ENCODE results near the gene ARHGAP42.
A peak's percentile ranks its signal among the peaks of the same experiment; 100 is the strongest.

ARHGAP42 gene

DNA sequence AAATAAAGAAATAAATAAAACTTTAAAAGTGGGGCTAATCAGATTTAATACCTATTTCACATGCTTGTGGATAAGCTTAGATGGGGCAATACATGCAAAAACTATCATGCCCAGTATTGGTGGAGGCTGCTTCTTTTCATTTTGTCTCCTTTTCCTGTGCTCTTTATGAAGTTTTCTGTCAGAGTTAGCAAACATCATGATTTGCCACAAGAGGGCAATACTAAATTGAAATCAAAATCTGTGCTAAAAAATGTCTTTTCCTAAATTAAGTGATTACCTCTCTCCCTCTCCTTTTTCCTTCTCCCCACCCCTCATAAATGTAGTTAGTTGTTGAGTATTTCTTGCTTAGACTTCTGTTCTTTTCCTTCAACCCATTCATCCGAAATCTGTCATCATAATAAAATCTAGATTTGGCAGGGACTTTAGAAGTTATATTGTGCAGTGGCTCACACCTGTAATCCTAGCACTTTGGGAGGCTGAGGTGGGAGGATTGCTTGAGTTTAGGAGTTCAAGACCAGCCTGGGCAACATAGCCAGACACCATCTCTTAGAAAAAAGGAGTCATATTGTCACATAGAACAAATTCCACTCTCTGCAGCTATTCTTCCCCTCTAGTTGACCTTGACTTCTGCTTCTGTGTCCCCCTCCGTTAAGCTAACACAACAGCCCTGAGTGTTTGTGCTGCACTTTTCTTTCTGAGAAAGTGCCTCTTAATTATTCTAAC lies 4.7 kb upstream of the ARHGAP42 start:
- no peak for DNase-seq

DNA sequence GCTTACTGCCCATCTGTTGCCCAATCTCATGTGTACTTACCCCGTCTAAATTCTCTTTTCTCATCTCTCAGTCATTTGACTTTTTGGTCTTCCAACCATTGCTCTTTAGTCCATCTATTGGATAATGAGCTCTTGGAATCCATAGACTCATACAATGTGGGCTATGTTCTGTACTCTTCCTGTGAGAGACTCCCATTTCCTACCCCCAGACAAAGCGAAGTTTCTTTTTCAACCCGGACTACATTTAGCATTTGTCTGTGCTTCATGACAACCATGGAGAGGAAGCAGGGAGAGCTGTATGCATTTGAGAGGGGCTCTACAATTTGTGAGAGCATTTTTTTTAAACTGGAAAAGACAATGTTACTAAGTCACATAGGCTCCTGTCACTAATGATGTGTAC lies 4.0 kb upstream of the ARHGAP42 start:
- DNase-seq = no peak

DNA sequence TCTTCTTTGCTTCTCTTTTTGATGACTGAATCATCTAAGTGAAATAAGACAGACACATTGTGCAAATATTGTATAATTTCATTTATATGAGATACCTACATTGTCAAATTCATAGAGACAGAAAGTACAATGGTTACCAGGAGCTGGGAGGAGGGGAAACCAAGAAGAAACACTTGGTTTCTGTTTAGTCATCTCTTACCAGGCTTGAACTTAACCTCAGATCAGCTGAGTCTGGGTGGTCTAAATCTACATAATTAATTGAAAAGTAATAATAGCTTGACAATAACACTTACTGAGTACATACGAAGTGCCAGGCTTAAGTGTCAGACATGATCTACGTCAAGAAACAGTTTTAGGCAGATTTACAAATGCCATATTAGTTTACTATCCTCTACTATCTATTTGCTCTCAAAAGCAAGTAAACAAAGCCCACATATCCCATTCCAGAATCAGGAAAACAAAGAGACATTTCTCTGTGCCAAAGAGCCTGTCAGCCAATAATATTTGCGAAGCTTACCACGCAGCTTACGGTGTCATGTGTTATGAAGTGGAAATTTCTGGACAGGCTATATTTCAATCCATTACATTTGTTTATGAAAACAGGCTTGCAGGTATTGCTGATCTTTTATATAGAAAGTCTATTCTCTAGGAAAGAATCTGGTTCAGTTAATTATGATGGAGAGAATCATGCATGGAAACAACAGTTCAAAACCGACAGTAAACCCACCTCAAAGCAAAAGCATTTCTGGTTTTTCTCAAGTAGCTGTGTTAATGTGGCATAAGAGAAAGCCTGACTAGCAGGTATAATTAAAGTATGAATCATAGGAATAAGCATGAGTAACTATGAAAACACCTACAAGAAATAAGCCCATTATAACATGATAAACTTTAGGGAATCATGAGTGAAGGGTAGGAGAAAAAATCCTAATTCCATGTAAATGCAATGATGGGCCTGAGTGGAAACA lies 2.7 kb upstream of the ARHGAP42 start:
- no peak for DNase-seq

DNA sequence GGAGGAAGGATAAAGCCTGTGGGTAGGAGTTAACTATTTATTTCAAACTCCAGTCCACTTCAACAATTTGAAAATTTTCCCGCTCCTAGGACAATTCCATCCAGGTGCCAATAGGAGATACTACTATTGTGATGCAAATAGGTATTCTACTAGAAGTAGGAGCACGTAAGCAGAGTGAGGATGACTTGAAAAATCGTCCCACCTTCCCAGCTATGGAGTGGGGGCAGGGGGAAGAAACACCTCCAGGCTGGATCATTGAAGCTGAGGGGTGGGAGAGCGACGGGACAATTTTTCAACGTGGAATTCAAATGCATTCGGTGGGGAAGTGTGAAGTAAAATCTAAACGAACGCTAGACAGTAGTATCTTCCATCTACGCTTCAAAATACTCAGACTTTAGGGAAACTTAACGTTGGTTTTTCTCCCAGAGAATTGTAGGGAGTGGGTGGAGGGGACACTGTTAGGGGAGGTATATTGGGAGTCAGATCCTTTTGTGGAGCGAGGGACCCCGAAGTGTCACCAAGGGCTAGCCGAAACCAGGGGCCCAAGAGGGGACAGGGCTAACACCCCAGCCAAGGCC lies 523 bp upstream of the ARHGAP42 start:
- DNase-seq = no peak

DNA sequence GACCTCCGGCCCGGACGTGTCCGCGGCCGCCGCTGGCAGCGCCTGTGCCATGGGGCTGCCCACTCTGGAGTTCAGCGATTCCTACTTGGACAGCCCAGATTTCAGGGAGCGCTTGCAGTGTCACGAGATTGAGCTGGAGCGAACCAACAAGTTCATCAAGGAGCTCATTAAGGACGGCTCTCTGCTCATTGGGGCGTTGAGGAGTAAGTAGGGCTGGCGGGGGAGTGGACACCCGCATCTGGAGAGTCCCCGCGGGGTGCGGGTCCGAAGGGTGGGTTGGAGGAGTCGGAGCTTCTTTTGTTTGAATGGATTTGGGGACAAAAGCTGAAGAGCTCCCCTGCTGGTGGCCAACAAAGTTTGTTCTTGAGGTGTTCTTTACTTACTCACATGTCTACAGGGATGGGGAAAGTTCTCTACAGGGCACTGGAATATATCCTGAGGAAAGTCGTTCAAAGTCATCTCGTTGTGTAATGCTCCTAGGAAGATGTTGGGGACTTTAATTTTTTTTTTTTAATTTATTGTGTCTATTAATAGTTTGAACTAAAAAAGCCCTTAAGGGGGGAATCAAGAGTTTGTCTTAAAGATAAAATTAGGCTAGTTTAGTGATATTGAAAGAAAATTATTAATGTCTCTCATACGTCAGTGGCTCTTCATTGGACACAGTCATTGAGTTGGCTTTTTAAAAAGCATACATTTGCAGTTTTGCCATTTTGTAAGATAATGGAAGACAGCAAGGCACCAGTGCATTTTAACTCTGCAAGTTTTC lies 725 bp downstream of the ARHGAP42 start:
- no peak for DNase-seq

DNA sequence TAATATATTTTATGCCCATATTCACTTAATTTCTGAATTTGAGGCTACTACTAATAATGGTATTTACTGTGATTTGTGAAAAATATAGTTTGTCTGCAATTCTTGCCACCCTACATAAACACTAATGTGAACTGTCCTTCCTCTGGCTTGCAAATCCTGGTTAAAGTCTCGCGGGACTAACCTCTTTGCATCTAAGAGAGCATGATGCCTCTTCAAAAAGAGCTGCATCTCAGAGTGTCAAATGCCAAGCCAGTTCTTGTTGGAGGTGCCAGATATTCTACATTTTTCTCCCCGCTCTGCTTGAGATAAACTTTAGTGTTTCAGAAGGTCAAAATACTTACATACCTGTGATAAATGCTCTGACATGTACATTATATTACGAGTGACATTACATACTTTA lies 2.1 kb downstream of the ARHGAP42 start:
- DNase-seq = no peak

DNA sequence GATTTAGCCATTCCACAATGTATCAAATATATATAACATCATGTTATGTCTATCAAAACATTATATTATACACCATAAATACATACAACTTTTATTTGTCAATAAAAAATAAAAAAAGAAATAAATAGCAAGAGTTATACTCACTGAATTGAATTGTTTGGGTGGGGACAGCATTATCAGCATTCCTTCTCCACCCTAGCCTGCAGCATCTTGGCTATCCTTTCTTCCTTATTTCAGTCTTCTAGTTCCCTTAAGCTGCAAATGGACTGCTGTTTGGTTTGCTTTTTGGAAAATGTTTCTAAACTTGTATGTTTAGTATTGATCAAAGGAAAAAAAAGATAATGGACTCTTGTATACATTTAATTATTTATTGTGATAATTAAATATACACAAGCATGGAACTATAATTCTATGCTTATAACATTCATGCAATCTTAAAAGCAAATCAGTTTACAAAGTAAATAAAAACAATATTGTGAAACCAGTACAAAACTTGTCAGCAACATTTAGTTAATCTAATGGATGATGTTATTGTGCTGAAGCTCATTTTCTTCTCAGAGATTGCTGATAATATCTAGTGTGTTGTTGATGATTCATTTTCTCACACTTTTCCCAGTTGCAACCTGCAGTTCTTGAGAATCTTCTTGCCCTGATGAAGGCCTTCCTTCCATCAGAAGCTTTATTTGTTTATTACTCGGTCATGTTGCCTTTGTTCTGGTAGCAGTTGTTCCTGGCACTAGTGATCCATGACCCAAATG lies 5.0 kb downstream of the ARHGAP42 start:
- no peak for DNase-seq

DNA sequence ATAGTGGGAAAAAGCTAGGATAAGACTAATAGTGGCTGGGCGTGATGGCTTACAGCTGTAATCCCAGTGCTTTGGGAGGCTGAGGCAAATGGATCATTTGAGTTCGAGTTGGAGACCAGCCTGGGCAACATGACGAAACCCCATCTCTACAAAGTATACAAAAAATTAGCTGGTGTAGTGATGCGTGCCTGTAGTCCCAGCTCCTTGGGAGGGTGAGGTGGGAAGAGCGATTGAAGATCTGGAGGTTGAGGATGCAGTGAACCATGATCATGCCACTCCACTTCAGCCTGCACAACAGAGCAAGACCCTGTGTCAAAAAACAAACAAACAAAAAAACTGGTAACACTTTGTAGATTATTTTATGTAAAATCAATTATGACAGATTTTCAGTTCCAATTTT lies 8.8 kb downstream of the ARHGAP42 start:
- no peak for DNase-seq

DNA sequence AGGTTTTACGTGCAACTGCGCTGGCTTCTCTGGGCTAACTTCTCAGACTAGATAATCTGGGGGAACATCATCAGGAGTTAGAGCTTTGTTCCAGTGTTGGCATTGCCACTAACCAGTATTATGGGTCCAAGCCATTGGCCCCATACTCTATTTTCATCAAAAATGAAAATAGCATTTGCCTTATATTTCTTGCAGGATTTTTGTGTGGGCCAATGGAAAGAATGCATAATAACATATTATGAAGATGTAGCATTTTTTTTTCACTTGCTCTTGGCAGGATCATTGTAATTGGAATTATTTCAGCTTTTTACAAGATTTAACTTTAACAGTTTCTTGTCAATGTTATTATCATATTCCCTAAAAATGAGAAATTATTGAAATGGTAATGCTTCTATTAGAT lies 16.1 kb downstream of the ARHGAP42 start:
- DNase-seq = no peak

DNA sequence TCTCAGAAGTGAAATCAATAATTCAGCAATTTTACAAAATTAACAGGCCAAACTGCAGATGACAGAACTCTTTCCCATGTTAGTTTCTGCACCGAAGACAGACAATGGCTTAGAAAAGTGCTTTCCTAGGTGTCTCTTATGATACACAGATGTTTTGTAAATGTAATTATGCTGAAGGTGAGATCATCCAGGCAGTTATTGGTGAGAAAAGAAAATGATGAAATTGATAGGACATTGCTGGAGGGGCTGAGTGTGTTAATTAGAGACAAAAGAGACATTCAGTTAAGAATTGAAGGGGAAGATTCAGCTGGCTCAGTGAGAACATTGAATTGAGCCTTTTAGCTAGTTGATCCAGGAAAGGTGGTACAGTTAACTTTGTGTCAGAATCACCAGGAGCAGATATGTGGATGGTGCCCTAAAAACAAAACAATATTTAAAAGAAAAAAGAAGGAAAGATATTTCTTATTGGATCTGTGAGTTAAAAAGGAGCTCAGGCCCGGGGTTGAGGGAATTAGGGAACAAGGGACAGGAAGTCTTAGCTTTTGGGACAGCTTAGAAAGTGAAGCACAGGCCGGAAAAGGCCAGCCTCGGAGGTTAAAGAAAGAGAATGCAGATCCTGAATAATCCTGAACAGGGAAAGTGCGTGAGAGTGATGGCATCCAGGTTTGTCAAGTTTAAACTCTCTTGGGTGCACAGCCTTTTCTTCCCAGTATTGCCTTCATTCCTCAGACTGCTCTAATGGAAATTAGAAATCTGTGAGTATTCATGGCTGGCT lies 16.9 kb downstream of the ARHGAP42 start:
- DNase-seq = no peak

DNA sequence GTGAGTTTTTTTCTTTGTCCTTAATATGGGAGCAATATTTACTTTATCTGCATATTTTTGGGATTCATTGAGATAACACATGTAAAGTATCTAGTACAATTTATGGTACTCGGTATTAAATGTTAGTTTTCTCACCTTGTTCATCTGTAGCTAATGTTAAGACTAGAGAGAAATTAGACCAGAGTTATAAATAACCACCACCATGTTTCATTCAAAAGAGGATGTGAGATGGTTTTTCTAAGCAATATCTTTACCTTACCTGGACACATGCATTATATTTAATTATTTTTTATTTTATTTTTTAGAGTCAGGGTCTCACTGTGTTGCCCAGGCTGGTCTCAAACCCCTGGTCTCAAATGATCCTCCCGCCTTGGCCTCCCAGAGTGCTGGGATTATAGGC lies 18.4 kb downstream of the ARHGAP42 start:
- DNase-seq = no peak

DNA sequence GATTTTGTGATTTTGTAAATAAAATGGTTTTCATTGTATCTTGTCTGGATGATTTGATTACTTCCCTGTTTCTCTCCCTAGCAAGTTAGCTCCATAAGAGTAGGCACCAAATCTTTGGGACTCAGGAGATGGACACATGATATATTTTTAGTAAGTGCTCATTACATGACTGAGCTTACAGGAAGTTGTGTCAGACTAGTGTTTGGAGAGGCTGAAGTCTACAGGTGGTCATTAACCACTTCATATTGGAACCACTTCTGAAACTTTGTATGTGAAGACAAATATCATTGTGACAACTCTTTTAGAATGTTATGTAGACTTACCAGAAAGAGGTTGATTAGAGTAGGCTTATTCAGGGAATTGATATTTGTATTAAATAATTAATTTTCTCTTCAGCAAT lies 19.1 kb downstream of the ARHGAP42 start:
- no peak for DNase-seq

DNA sequence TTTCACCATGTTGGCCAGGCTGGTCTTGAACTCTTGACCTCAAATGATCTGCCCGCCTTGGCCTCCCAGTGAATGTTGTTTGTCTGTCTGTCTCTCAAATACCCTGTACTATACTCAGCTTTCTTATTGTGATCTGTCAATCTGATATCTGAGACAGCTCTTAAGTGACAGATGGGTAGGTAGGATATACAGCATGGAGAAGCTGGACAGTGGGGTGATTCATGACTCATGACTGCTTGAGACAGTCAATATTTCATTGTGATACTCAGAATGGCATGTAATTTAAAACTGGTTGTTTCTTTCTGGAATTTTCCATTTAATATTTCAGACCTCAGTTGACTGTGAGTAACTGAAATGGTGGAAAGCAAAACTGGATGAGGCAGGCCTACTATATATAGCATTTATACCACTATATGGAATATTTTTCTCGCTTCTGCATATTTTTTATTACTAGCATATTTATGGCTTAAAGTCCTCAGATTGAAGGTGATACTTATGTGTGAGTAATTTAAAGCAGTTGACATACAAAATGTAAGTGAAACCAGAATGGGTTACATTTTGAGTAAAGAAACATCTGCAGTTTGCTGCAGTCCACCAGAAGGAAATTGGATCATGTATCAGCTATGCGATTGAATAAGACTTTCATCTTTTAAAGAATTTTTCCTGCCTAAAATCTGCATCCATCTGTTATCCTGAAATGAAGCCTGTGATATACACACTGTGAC lies 22.3 kb downstream of the ARHGAP42 start:
- DNase-seq = no peak

DNA sequence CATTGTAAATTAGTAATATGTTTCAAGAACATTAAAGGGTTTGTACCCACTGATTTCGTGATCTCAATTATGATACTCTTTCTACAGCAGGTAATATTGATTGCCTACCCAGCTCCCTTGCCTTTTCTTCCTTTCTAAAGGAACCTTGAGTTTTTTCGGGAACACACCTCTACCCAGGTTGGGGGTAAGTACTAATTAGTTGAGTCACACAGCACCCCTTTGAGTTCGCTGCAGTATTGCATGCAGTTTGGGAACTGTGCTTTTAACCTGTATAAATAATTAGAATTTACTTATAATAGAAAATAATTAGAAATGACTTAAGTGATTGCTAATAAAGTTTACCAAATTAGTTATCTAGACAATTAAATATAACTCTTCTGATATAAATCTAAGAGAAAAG lies 24.9 kb downstream of the ARHGAP42 start:
- no peak for DNase-seq

DNA sequence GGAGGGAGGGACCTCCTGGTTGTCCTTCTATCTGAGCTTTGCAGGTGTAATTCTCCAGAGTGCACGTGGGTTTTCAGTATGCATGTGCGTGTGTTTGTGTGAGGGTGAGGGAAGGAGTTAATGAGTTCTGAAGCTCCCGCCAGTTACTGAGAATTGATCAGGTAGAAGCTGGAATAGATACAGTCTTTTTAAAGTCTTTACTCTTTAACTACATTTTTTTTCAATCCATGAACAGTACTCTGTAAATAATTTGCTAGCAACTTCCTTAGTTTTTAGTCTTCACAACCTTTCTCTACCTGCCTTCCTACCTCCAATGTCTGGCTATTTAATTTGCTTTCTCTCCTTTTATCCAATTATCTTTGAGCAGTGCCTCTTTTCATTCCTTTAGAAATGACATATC lies 25.5 kb downstream of the ARHGAP42 start:
- no peak for DNase-seq

DNA sequence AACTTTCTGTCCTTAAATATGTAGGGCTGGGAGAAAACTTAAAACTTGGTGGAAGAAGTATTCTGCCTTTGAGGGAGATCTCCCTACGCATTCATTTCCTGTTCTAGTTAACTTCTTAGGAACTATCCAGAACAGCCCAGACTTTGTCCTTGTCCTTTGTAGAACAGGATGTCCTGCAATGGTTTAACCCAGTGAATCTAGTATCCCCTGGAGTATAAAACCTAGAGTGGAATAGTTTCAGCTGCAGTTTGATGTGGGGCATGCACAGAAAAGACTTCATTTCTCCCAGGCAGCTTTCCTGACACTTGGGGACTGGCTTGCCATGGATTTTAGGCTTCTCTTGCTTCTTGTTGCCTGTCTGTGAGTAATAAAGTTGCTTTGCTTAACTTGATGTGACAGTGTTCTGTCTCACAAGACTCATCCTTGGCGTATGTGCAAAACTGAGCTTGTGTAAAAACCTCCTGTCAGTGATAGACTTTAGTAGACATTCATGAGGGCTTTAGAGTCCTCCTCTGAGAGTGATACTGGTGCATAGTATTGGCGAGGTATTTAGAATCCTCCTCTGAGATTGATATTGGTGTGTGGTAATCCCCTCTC lies 28.2 kb downstream of the ARHGAP42 start:
- DNase-seq = no peak

DNA sequence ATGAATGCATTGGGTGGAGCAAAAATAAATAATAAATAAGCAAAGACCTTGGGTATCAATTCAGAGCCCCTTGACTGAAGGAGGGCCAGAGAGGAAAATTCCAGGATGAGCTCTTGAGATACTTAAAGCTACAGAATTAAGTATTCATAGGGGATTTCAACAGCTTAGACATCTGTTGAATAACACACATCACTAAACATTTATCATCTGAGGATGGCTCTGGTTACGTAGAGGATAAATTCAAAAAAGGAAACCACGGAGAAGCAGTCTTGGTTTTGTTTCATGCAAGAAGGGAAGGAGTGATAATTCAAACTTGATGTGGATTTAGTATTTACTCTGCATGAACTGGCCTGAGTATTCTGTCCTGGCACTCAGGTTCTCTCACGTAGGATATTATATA lies 29.8 kb downstream of the ARHGAP42 start:
- DNase-seq = no peak

DNA sequence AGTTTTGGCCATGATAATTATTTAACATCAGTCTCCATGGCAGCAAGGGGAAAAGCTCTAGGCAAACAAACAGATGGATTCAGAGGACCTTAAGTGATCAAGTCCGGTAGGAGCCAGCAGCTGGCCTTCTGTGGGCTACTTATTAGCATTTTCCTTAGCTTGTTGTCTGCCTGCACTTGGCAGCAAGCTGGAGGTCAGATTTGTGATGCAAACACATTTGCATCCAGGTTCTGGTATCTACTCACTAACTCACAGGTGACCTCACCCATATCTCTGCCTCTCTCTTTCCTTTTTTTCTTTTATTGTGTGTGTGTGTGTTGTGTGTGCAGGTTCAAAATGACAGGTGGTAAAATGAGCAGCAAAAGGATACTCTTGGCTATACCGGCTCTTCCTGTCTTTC lies 32.3 kb downstream of the ARHGAP42 start:
- DNase-seq = peak; percentile 30

DNA sequence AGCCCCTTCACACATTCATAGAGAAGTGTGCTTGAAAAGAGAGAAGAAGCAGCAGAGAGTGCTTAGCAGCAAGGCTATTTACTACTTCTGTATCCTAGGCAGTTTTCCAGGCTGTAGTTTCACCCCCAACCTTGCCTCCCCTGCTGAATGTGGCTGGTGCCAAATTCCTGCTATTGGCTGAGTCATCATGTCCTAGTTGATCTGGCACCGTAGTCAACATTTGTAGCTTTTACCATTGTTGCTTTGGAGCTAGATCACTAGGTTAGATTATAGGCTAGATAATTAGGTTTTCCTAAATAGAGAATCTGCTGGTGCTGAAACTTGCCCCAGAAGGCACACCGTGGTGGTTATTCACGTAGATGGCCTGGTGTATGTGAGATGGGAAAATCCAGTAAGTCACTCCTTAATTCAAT lies 32.7 kb downstream of the ARHGAP42 start:
- DNase-seq = no peak

DNA sequence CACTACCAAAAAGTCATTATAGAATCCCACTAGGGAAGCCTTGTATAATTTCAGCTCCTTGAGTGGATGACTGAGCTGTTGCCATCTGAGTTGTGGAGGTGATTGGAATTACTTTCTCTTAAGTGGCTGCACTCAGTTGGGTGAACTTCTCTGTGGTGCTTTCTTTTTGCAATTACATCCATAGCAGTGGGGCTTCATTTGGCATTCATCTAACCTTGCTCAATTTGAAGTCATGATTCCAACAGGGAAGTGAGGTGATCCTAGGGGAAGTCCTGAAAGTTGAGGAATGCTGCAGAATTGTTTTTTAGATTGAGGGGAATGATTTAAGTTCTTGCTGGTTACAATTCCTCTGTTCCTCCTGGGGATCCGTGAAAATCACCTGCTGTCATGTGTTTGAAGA lies 39.6 kb downstream of the ARHGAP42 start:
- peak; percentile 31 for DNase-seq
